ENCODE measurements around the gene MB. TPM values are rescaled to one million over a fixed set of nuclear protein-coding genes. Genes with fewer than 3 reads are reported as not detected.

The MB gene
- total and polyA plus RNA-seq, 9 of the 15 experiments (the other 6 are each of a cell fraction or from before 2014, with no cell fraction given) = not detected

DNA sequence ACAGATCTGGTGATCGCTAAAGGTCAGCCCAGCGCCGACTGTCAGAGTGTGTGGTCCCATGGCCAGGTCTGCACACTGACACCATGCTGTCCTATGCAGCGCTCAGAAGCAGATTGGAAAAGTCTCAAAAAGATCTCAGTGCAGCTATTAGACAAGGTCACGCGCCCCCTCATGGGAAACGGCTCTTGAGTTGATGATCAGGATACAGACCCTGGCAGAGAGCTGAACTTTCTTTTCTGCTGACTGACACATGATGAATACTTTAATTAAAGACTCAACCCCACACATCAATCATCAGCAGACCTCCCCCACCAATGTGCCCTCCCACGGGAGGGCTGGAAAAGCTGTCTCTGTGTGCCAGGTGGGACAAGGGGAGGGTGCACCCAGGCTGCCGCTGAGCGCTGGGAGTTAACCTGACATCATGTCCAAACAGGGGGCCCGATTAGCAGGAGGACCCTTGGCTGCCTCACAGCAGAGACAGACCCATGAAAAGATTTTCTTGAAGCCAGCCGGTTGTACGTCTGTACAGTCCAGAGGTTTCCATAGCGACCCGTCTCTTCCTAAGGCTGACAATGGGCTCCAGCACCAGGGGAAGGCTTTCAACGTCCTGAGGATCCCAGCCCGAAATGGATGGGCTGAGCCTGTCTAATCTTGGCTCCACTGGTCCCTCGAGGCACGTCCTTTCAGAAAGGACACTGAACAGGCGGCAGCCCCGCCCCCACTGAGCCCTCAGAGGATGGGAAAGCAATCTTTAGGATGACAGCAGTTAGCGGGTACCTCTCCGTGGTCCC is 49.6 kb downstream of the MB start:
- intact Hi-C loops (cut with micrococcal nuclease) (no loop called here), in situ Hi-C loops (cut with MboI) (no loop called here)
- Histone ChIP-seq H3K4me3 (no peak overlapping the region), H4K20me1 (replicated peaks; ENCODE audit: control insufficient read depth, insufficient read depth, low read length) (no peaks in the 10 kb centered on the region), H3K9me3 (replicated peaks; ENCODE audit: control insufficient read depth, insufficient read depth, low read depth, low read length) (no peaks in the 10 kb centered on the region), H3K27ac (ENCODE audit: extremely low read depth, low read depth, low read length) (no peak overlapping the region), H3K4me2 (ENCODE audit: insufficient read depth, low read length) (no peak overlapping the region), H3K4me1 (replicated peaks in 1 of 2; ENCODE audit: control insufficient read depth in 2 of 2, insufficient read depth in 2 of 2, low read length in 2 of 2) (no peaks in the 10 kb centered on the region), H3K9me1 (ENCODE audit: control insufficient read depth, insufficient read depth, low read length) (no peaks in the 10 kb centered on the region), H3K9ac (ENCODE audit: insufficient read depth in 1 of 2, low read depth in 2 of 2, low read length in 2 of 2) (no peak overlapping the region), H3K36me3 (ENCODE audit: control insufficient read depth, insufficient read depth, low read length) (no peaks in the 10 kb centered on the region), H2AFZ (ENCODE audit: low read depth, low read length) (no peak overlapping the region), H3K27me3 (ENCODE audit: control insufficient read depth in 2 of 2, insufficient read depth in 2 of 2, low read length in 2 of 2) (peaks cover 14 to 62% of the 10 kb centered on the region in 2 experiments), H3K79me2 (ENCODE audit: control insufficient read depth, insufficient read depth, low read length) (no peaks in the 10 kb centered on the region)
- POLR2A ChIA-PET = interaction anchor here (0.6 kb wide), 1 partner anchor 268 kb away, joined by 3 read pairs; the partner anchor contains the start of gene TOM1
- peak; percentile 38; the same call in 1 of the 2 replicates for TF ChIP-seq RFX1 (IDR thresholded peaks at IDR 0.05)
- TF ChIP-seq CBFB (CRISPR knock-in tag; IDR thresholded peaks at IDR 0.05) = no peak
- no peak for TF ChIP-seq PREB (CRISPR knock-in tag; IDR thresholded peaks at IDR 0.05)
- TF ChIP-seq GMEB1 (CRISPR knock-in tag; IDR thresholded peaks at IDR 0.05) = no peak
- TF ChIP-seq ZKSCAN3 (CRISPR knock-in tag; IDR thresholded peaks at IDR 0.05) = no peak
- CTCF ChIA-PET (ENCODE audit: low intra/inter-chr PET ratio) = no interaction called here
- 2% methylated on average over 21 of the region's 23 CpGs for WGBS (ENCODE audit: insufficient coverage, low coverage, missing lambda C conversion rate)
- FAIRE-seq (no peak), ATAC-seq (no peak), DNase-seq (ENCODE audit: extremely low read depth in 1 of 4, low spot score in 3 of 4) (no peak)
- BruUV-seq (replicated peaks) = no TSS peak
